Measurements from ENCODE around the gene NUDCD3.

NUDCD3 gene

GRCh38 chr7:44347546-44348114 lies 142.8 kb downstream of the NUDCD3 start:
- DNase-seq, result no peak

GRCh38 chr7:44346063-44346462 lies 144.4 kb downstream of the NUDCD3 start:
- DNase-seq, result no peak

- no peak for DNase-seq
Measured at GRCh38 chr7:44341401-44341800, 149.1 kb downstream of the NUDCD3 start.

GRCh38 chr7:44338600-44338999 lies 151.9 kb downstream of the NUDCD3 start:
- DNase-seq, result no peak

GRCh38 chr7:44336491-44336890 lies 154.0 kb downstream of the NUDCD3 start:
- DNase-seq, result no peak

GRCh38 chr7:44335184-44335583 lies 155.3 kb downstream of the NUDCD3 start:
- DNase-seq, result no peak

- no peak for DNase-seq
Measured at GRCh38 chr7:44334734-44335097, 155.7 kb downstream of the NUDCD3 start.

GRCh38 chr7:44333911-44334733 lies 156.3 kb downstream of the NUDCD3 start:
- no peak for DNase-seq

GRCh38 chr7:44331682-44332081 lies 158.8 kb downstream of the NUDCD3 start:
- no peak for DNase-seq

GRCh38 chr7:44330331-44330730 lies 160.1 kb downstream of the NUDCD3 start:
- DNase-seq, result no peak

- no peak for DNase-seq
Measured at GRCh38 chr7:44329888-44330287, 160.6 kb downstream of the NUDCD3 start.
